GM18505 (cell line): Measurements from ENCODE around the gene FAM219B.
"Not testable (repeated sequence)": the region's sequence is repeated elsewhere in the genome, so short reads cannot be mapped to it uniquely, and the experiment has no call there.

Experiments used
- ATAC-seq: cut with Tn5 transposase; IDR thresholded peaks from one replicate; pipeline ENCODE4 v1.9.1; 2021; ENCODE audit not compliant: unreplicated experiment
- POLR2A ChIP-seq: IDR thresholded peaks from 4 replicates; pipeline ENCODE4 v1.6.1; 2011; ENCODE audit warnings: borderline replicate concordance; ENCODE audit not compliant: insufficient read depth, insufficient read length; ENCODE audit errors: extremely low read depth

The FAM219B gene

DNA sequence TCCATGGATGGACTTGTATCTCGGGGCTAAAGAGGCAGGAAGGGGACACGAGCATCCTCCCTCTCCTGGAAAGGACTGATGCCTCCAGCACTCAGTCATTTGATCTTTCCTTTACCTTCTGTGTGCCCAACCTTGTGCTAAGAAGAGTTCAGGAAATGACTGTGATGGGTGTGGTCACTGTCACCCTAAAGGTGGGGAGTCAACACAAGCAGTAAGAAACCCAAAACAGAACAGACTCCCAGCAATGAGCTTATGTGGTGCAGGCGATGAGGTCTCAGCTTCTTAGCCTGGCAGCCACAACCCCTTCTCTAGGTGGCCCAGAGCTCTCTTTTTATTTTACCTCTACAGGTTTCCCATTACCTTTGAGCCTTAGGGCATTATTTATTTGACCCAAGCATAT lies 13.0 kb downstream of the FAM219B start:
- TF ChIP-seq POLR2A, result no peak

DNA sequence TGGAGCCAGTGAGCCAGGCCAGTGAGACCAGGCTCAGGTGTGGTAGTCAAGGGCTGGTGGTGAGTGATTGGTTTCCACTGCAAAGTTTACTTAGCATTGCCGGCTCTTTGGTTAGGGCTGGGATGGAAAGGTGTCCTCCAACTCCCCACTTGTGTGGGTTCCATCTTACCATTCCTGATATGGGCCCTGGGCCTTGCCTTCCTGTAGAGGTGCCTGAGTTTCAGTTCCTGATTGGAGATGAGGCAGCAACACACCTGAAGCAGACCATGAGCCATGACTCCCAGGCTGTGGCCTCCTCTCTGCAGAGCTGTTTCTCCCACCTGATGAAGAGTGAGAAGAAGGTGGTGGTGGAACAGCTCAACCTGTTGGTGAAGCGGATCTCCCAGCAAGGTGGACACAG lies 13.7 kb downstream of the FAM219B start:
- TF ChIP-seq POLR2A, result no peak
- no peak for ATAC-seq

More for the DNA sequence above, 13.0 kb downstream of the FAM219B start:
- no peak for ATAC-seq

DNA sequence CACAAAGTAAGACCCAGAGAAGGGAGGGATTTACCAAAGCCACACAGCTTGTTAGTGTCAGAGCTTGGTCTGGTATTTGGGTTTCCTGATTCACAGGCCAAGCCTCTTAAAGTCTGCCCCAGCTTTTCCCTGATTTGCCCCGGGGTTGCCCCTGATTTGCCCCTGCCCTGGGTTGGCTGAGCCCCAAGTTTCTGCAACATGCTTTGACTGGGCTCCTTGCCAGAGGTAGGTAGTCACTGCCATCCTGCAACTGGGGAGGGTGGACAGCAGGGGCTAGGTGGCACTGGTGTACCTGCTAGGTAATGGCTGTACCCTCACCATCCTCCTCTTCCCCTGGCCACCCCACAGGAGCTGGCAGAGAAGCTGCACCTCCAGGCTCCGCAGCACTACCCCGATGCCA lies 14.3 kb downstream of the FAM219B start:
- no peak for ATAC-seq
- TF ChIP-seq POLR2A, result no peak

DNA sequence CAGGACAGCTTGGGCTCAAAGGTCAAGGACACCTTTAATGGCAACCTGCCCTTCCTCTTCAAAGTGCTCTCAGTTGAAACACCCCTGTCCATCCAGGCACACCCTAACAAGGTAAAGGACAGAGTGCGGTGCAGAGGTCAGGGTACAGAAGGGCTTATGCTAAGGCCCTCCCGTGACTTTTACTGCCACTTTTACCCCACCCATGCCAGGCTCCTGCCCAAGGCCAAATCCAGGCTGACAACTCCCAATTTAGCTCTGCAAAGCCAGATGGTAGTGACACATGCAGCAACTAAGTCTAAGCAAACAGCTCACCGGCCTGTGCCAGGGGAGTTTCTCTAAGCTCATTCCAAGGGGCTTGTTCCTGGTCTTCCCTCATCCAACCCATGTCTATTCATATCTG lies 15.2 kb downstream of the FAM219B start:
- ATAC-seq, result no peak

DNA sequence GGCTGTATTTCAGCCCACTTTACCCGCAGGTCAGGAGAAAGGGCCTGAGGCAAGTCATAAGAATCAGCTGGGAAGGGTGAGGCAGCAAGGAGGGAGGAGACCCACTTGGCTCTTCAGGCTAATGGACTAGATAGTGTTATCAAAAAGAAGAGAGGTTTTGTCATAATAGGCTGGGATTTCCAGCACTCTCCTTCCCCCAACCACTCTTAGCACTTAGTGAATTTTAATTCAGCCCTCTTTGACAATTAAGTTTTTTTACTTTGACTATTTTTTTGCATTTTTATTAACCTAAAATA lies 16.0 kb downstream of the FAM219B start:
- ATAC-seq, result no peak
- TF ChIP-seq POLR2A, result no peak

More for the DNA sequence above, 15.2 kb downstream of the FAM219B start:
- no peak for TF ChIP-seq POLR2A

DNA sequence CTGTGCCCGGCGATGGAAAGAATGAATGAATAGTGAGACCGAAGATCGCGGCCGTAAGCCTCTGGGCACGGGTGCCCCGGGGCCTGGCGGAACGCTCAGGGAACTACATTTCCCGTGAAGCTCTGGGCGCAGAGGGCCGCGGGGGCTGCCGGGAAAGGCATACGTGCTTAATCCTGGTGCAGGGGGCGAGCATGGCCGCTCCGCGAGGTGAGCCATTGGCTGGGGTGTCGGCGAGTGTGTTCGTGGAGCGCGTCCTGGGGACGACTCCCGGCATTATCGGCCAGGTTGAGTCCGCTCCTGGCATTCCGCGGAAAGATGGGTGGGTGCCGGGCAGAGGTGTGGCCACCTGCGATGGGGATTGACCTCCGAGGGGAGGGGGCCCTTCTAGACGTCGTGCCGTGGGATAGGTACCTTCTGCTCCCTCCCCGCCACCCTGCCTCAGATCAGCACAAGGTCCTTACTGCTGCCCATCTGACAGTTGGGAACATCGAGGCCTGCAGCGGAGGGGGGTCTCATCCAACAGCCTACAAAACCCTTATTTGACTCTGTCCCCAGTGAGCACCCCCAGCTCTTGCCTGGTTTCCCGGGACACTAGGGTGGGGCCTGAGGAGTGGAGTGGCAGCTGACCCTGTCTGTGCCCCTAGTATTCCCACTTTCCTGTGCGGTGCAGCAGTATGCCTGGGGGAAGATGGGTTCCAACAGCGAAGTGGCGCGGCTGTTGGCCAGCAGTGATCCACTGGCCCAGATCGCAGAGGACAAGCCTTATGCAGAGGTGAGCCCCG lies 16.6 kb downstream of the FAM219B start, which contains the start of gene MPI:
MPI (plus strand) TSS at position 160 of the 782 bp plus-strand sequence; CDS start at position 192, 32 bp downstream.
- TF ChIP-seq POLR2A, result peak; percentile 97
- no peak for ATAC-seq

DNA sequence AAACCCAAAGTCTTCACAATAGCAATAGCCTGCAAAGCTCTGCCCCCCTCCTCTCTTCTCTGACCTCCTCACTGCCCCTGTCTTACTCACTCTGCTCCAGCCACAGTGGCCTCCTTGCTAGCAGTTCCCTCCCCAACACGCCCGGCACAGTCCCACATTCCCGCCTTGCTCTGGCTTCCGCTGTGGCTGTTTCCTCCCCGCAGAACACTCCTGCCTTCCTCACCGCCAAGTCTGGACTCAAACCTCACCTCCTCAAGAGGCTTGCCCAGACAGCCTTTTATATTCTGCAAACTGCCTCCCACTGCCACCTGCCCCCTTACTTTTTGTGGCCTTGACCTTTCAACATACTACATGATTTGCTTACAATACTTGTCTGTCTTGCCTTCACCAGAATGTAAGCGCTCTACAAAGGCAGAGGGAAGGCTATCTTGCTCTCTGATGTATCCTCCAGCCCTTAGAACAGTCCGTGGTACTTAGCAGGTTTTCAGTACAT lies 17.2 kb downstream of the FAM219B start:
- TF ChIP-seq POLR2A, result no peak
- ATAC-seq, result no peak

DNA sequence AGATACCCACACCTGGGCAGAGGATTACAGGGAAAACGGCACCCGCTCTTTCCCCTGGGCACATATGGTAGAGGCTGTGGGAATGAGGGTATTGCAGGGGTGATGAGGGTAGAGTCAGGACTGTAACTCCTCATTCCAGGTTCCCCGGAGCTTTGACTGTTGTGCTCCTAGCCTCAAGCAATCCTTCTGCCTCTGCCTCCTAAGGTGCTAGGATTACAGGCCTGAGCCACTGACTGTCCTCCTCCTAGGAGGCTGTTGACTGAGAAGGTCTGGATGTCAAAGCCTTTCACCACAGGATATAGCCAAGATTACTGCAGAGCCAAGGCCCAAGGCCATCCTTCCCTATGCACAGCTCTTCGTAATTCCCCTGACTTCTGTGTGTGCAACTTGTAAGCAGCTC lies 17.9 kb downstream of the FAM219B start:
- TF ChIP-seq POLR2A, result no peak
- ATAC-seq, result no peak

DNA sequence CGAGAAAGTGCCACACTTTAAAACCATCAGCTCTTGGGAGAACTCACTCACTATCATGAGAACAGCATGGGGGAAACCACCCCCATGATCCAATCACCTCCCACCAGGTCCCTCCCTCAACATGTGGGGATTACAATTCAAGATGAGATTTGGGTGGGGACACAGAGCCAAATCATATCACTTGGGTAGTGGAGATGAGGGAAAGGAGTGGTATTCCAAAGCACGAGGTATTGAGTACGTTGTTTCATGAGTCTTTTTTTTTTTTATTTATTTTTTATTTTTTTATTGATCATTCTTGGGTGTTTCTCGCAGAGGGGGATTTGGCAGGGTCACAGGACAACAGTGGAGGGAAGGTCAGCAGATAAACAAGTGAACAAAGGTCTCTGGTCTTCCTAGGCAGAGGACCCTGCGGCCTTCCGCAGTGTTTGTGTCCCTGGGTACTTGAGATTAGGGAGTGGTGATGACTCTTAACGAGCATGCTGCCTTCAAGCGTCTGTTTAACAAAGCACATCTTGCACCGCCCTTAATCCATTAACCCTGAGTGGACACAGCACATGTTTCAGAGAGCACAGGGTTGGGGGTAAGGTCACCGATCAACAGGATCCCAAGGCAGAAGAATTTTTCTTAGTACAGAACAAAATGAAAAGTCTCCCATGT lies 19.0 kb downstream of the FAM219B start:
- ATAC-seq, result not testable (repeated sequence)

DNA sequence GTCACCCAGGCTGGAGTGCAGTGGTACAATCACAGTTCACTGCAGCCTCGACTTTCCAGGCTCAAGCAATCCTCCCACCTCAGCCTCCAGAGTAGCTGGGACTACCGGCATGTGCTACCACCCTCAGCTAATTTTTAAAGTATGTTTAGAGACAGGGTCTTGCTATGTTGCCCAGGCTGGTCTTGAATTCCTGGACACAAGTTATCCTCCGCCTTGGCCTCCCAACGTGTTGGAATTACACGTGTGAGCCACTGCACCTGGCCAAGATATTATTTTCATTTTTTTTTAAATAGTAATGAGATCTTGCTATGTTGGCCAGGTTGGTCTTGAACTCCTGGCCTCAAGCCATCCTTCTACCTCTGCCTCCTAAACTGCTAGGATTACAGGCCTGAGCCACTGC lies 21.2 kb downstream of the FAM219B start:
- no peak for ATAC-seq
- no peak for TF ChIP-seq POLR2A

DNA sequence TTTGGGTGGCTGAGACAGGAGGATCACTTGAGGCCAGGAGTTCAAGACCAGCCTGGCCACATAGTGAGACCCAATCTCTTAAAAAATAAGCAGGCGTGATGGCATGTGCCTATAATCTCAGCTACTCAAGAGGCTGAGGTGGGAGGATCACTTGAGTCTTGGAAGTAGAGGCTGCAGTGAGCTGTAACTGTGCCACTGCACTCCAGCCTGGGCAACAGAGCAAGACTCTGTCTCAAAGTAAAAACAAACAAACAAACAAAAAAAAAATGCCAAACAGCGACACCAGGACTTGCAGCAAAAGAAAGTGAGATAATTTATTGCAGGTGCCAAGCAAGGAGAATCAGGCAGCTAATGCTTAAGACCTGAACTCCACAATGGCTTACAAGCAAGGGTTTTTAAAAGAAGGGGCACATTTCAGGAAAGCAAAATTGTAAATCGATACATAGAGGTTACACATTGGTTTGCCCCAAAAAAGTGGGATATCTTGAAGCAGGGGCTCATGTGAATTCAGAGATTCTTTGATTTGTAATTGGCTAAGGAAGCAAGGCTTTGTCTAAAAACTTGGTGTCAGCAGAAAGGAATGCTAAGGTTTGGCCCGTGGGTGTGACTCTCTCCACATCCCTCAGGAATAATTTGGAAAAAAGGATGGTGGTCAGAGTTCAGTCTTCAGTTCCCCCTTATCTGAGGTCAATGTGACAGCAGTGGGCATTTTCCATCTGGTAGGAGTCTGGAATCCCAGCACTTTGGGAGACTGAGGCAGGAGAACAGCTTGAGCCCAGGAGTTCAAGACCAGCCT lies 22.0 kb downstream of the FAM219B start:
- TF ChIP-seq POLR2A, result no peak
- ATAC-seq, result no peak

DNA sequence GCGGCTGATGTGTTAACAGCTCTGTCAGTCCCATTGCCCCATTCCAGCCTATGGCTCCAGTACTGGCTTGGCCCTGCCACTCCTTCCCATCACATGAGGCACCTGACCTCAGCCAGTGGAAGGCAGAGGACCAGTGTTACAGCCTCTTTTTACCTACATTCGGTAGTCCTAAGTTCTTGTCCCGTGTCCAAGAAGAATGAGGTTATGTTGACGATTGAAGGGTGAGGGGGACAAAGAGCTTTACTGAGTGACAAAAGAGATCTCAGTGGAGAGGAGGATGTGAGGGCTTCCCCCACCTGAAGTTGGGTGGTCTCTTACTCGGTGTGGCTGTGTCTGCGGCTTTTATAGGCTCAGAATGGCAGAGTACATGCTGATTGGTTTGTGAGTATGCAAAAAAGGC lies 24.1 kb downstream of the FAM219B start:
- TF ChIP-seq POLR2A, result no peak
- ATAC-seq, result no peak

DNA sequence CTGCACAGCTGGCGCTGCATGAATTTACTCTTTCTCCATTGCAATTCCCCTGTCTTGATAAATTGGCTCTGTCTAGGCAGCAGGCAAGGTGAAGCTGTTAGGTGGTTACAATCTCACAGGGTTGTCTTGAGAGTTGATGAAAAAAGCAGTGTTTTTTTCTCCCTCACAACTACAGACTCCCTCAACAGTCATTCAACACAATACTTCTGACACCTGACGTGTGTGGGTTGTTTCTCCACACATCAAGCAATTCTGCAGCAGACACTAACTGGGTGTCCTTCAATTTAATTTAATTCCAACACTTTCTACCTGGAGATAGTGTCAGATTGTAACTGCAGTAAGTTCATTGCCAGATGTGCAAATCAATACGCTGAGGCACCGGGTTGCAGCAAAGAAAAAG lies 28.4 kb downstream of the FAM219B start:
- ATAC-seq, result no peak
- TF ChIP-seq POLR2A, result no peak
